Keratinocyte (primary cell): ENCODE measurements around the gene TRIM54.

Experiments
- EZH2 ChIP-seq: IDR thresholded peaks from one replicate; pipeline ENCODE4 v1.6.1; 2012; ENCODE audit warnings: inconsistent platforms, mild to moderate bottlenecking, low read length, moderate library complexity
- TF ChIP-seq, protein P1 (sequence below), 3 experiments: IDR thresholded peaks in 1 of 3; conservative IDR thresholded peaks in 1 of 3; optimal IDR thresholded peaks in 1 of 3; 2 replicates in 2 of 3; 3 replicates in 1 of 3; pipeline versions ENCODE3 to v1.5.1; 2011; ENCODE audit warnings: low read length in 3 of 3, mild to moderate bottlenecking in 3 of 3, moderate library complexity in 2 of 3, control low read depth in 1 of 3, inconsistent platforms in 1 of 3; ENCODE audit not compliant: insufficient read depth in 2 of 3; ENCODE audit errors: extremely low read depth in 1 of 3

DNA sequence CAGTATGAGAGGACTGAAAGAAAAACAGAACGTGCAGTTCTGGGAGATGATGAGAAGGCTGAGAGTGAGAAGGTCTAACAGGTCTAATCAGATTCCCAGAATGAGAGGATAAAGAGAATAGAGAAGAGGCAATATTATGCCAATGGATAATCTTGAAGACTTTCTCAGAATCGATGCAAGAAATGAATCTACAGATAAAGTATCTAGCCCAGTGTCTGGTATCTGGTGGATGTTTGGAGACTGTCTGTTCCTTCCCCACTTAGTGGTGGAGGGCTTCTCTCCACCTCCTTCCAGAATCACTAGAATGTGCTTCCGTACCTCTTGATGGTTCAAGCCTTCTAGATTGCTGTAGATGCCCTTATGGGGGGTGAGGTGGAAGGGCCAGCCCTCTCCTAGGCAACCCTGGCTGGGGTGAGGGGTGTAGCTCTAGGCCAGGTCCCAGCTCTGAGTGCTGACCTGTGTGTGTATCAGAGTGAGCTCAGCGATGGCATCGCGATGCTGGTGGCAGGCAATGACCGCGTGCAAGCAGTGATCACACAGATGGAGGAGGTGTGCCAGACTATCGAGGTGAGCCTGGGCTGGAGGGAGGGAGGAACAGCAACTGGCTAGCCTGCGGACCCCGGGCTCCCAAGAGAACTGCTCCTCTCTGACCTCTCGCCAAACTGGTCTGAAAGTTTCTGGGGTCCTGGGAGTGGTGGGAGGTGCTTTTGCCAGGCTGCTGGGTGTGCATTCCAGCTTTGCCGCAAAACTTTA, 22.4 kb downstream of the TRIM54 start:
- TF ChIP-seq, protein P1, sequence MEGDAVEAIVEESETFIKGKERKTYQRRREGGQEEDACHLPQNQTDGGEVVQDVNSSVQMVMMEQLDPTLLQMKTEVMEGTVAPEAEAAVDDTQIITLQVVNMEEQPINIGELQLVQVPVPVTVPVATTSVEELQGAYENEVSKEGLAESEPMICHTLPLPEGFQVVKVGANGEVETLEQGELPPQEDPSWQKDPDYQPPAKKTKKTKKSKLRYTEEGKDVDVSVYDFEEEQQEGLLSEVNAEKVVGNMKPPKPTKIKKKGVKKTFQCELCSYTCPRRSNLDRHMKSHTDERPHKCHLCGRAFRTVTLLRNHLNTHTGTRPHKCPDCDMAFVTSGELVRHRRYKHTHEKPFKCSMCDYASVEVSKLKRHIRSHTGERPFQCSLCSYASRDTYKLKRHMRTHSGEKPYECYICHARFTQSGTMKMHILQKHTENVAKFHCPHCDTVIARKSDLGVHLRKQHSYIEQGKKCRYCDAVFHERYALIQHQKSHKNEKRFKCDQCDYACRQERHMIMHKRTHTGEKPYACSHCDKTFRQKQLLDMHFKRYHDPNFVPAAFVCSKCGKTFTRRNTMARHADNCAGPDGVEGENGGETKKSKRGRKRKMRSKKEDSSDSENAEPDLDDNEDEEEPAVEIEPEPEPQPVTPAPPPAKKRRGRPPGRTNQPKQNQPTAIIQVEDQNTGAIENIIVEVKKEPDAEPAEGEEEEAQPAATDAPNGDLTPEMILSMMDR (optimal IDR thresholded peaks at IDR 0.05 in 1 of 3, IDR thresholded peaks at IDR 0.05 in 1 of 3, conservative IDR thresholded peaks at IDR 0.05 in 1 of 3; ENCODE audit: extremely low read depth in 1 of 3, insufficient read depth in 2 of 3, low read length in 3 of 3) = no peak
- no peak for TF ChIP-seq EZH2
